Karpas-422 (cell line): ENCODE measurements around the gene PCNX4. TPM values are rescaled to one million over a fixed set of nuclear protein-coding genes. Genes with fewer than 3 reads are reported as not detected.

ENCODE experiments used
- DNase-seq: peaks from one replicate; pipeline ENCODE4 v3.0.0-alpha.2; 2015
- H2AFZ ChIP-seq: fragments of 200-600 bp; sonication (generic); 2 replicates; pipeline ENCODE4 v1.6.1; 2014; ENCODE audit warnings: antibody characterized with exemption, low read length, mixed read lengths
- H3K27ac ChIP-seq: fragments of 200-600 bp; sonication (generic); 2 replicates; pipeline ENCODE4 v1.5.1; 2014; ENCODE audit warnings: mild to moderate bottlenecking, low read length, moderate library complexity
- H3K27me3 ChIP-seq: fragments of 200-600 bp; sonication (generic); 2 replicates; pipeline ENCODE4 v1.6.1; 2014; ENCODE audit warnings: low read length, mixed read lengths
- H3K36me3 ChIP-seq: fragments of 200-600 bp; sonication (generic); 2 replicates; pipeline ENCODE4 v1.6.1; 2014; ENCODE audit warnings: low read length, mixed read lengths; ENCODE audit not compliant: insufficient read depth
- H3K4me1 ChIP-seq: fragments of 200-600 bp; sonication (generic); 2 replicates; pipeline ENCODE4 v1.6.1; 2014; ENCODE audit warnings: mild to moderate bottlenecking, low read length, mixed read lengths
- H3K4me2 ChIP-seq: fragments of 200-600 bp; sonication (generic); 2 replicates; pipeline ENCODE4 v1.6.1; 2014; ENCODE audit warnings: low read length, low read depth, mild to moderate bottlenecking; ENCODE audit not compliant: poor library complexity, severe bottlenecking
- H3K4me3 ChIP-seq: fragments of 200-600 bp; sonication (generic); 2 replicates; pipeline ENCODE4 v1.5.1; 2014; ENCODE audit warnings: mild to moderate bottlenecking, antibody characterized with exemption, low read length, mixed read lengths
- H3K79me2 ChIP-seq: fragments of 200-600 bp; sonication (generic); 2 replicates; pipeline ENCODE4 v1.6.1; 2014; ENCODE audit warnings: mild to moderate bottlenecking, low read length, mixed read lengths
- H3K9ac ChIP-seq: fragments of 200-600 bp; sonication (generic); 2 replicates; pipeline ENCODE4 v1.6.0; 2014; ENCODE audit warnings: low read length
- H3K9me2 ChIP-seq: fragments of 200-600 bp; sonication (generic), shearing (Covaris generic); replicated peaks from 2 replicates; pipeline ENCODE4 v1.6.0; 2014; ENCODE audit warnings: mild to moderate bottlenecking, low read length, moderate library complexity; ENCODE audit not compliant: insufficient read depth
- H3K9me3 ChIP-seq: fragments of 300-700, 200-600 bp; sonication (generic); 2 replicates; pipeline ENCODE4 v1.6.1; 2014; ENCODE audit warnings: low read length, mixed read lengths
- H4K20me1 ChIP-seq: fragments of 200-600 bp; sonication (generic); 2 replicates; pipeline ENCODE4 v1.6.1; 2014; ENCODE audit warnings: mild to moderate bottlenecking, antibody characterized with exemption, low read length, low read depth; ENCODE audit not compliant: insufficient read depth
- total RNA-seq: library from RNA; depleted of rRNA; stranded (reverse); fragments of >200 nt; shearing (Covaris generic); gene quantifications from 2 replicates; pipeline ENCODE4 v1.2.3, GENCODE V29; 2014; ENCODE audit warnings: low replicate concordance

PCNX4 gene
- total RNA-seq, 1 experiment from 2014 or later, result 98.8 TPM

DNA sequence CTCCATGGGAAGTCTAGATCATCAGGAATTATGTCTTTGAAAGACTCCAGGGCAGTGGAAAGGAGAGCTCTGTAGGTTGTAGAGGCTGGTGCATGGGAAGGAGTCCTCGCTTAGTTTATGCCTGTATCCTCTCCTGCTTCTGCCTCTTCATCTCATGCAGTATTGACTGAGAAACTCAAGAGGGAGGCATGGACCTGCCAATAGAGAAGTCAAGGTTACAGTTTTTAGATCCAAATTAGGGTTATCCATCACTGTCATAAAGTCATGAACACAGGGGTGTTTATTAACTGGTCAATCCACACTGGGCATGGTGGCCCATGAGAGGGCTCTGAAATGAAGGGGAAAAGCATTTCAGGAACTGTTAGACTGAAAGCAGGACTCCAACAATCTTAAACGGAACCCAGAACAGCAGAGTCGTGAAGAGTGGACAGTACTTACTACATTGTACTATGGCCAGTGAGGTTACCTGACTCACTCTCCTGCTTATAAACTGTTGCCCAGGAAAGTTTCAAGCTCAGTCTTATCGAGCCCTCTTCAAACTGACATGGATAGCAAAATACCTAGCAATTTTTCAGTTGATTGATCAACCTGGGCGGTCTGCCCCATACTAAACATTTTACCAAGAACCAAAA lies 103.6 kb downstream of the PCNX4 start:
- Histone ChIP-seq H3K9me2 (no peaks in the 10 kb centered on the region), H4K20me1 (no peaks in the 10 kb centered on the region), H3K9ac (no peak overlapping the region), H3K36me3 (no peaks in the 10 kb centered on the region), H3K4me2 (no peak overlapping the region), H3K4me3 (no peak overlapping the region), H3K27ac (no peak overlapping the region), H3K27me3 (no peaks in the 10 kb centered on the region), H2AFZ (no peak overlapping the region), H3K79me2 (no peaks in the 10 kb centered on the region), H3K9me3 (peaks cover 12% of the 10 kb centered on the region), H3K4me1 (peaks cover 3% of the 10 kb centered on the region)
- DNase-seq, result peak; percentile 65

DNA sequence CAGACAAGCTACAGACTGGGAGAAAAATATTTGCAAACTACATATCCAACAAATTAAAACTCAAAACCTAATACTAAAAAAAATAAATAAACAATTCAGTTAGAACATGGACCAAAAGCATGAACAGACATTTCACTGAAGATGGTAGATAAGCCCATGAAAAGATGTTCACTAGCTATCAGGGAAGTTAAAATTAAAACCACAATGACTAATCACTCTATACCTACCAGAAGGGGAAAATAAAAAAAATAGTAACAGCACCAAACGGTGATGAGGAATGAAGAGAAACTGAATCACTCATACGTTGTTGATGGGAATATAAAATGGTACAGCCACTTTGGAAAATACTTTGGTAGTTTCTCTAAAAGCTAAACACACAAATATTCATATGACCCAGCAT lies 104.6 kb downstream of the PCNX4 start:
- H3K79me2 ChIP-seq, result no peaks in the 10 kb centered on the region
- H3K4me1 ChIP-seq, result no peaks in the 10 kb centered on the region
- no peaks in the 10 kb centered on the region for H4K20me1 ChIP-seq
- peaks cover 13% of the 10 kb centered on the region for H3K9me3 ChIP-seq
- no peaks in the 10 kb centered on the region for H3K27me3 ChIP-seq
- no peak overlapping the region for H3K4me3 ChIP-seq
- H3K4me2 ChIP-seq, result no peak overlapping the region
- no peak for DNase-seq
- H2AFZ ChIP-seq, result no peak overlapping the region
- no peak overlapping the region for H3K27ac ChIP-seq
- no peaks in the 10 kb centered on the region for H3K9me2 ChIP-seq
- no peak overlapping the region for H3K9ac ChIP-seq
- H3K36me3 ChIP-seq, result no peaks in the 10 kb centered on the region

DNA sequence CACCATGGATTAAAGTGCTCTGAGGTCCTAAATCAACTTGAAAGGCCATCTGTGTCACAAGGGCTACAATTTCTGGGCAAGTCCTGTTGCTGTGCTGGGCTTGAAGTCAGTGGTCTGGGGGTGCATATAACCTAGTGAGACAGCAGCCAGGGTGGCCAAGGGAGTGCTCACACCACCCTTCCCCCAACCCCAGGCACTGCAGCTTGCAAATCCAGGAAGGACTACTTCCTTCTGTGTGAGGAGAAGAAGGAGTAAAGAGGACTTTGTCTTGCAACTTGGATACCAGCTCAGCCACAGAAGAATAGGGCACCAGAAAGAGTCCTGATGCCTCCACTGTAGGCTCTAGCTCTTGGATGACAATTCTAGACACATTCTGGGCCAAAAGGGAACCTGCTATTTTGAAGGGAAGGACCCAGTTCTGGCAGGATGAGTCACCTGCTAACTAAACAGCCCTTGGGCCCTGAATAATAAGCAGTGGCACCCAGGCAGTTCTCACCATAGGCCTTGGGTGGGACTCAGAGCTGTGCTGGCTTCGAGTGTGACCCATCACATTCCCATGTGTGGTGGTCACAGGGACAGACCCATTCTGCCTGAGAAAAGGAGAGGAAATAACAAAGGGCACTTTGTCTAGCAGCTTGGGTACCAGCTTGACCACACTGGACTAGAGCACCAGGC lies 106.0 kb downstream of the PCNX4 start:
- H3K9ac ChIP-seq, result no peak overlapping the region

DNA sequence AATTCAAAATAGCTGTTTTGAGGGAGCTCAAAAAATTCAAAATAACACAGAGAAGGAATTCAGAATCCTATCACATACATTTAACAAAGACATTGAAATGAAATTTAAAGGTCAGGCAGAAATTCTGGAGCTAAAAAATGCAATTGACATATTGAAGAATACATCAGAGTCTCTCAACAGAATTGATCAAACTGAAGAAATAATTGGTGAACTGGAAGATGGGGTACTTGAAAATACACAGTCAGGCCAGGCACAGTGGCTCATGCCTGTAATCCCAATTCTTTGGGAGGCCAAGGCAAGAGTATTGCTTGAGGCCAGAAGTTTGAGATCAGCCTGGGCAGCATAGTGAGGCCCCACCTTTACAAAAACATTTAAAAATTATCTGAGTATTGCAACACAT lies 107.6 kb downstream of the PCNX4 start:
- peaks cover 17% of the 10 kb centered on the region for H3K9me3 ChIP-seq
- H3K9me2 ChIP-seq, result no peaks in the 10 kb centered on the region
- no peaks in the 10 kb centered on the region for H3K79me2 ChIP-seq
- no peak overlapping the region for H2AFZ ChIP-seq
- no peak overlapping the region for H3K4me2 ChIP-seq
- no peak overlapping the region for H3K9ac ChIP-seq
- no peaks in the 10 kb centered on the region for H3K36me3 ChIP-seq
- H3K4me1 ChIP-seq, result peaks cover 16% of the 10 kb centered on the region
- no peak overlapping the region for H3K27ac ChIP-seq
- H3K27me3 ChIP-seq, result no peaks in the 10 kb centered on the region
- DNase-seq, result no peak
- no peak overlapping the region for H3K4me3 ChIP-seq
- no peaks in the 10 kb centered on the region for H4K20me1 ChIP-seq

More for the DNA sequence above, 106.0 kb downstream of the PCNX4 start:
- Histone ChIP-seq H3K36me3 (no peaks in the 10 kb centered on the region), H3K9me2 (no peaks in the 10 kb centered on the region), H3K27me3 (no peaks in the 10 kb centered on the region), H4K20me1 (no peaks in the 10 kb centered on the region), H3K9me3 (peaks cover 17% of the 10 kb centered on the region), H3K79me2 (no peaks in the 10 kb centered on the region), H3K4me2 (no peak overlapping the region), H3K27ac (no peak overlapping the region), H3K4me1 (peaks cover under 1% of the 10 kb centered on the region; the same call in 1 of the 2 replicates), H3K4me3 (no peak overlapping the region), H2AFZ (0 out of 2 replicates have a peak overlapping the region, but pooled peaks have one; percentile 15)
- DNase-seq, result no peak

DNA sequence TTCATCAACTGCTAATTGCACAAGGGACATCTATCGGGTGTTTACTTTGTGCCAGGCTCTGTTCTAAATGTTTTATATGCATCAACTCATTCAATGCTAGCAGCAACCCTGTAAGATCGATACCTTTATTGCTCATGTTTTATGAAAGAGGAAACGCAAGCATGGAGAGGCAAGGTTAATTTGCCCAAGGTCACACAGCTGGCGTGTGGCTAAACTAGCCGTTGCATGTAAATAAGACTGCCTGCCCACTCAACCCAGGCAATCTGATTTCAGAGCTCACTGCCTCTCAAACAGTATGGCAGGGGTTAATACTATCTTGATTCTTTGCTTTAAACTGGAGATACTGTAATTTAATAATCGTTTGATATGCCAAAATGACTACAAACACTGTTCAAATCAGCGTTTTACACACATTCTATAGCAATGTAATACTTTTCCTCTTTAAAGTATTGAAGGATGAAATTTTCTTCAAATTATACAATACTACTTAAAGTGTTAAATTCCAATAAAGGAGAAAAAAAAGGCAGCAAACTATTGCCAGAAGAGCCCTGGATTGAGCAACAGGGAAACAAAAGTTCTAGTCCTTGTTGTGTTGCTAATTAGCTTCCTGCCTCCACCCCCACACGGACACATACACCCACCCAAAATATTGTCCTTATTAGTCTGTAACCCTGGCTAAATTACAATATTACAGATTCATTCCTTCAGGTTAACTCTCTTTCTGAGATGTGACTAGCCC lies 112.5 kb downstream of the PCNX4 start:
- Histone ChIP-seq H3K9me3 (peaks cover 14% of the 10 kb centered on the region), H3K79me2 (no peaks in the 10 kb centered on the region), H2AFZ (peak overlapping the region; percentile 93), H3K9ac (peak overlapping the region; percentile 55), H3K4me2 (peak overlapping the region; percentile 91), H3K9me2 (0 out of 2 replicates have a peak, but pooled peaks cover 3% of the 10 kb centered on the region), H3K27me3 (no peaks in the 10 kb centered on the region), H3K4me3 (peak overlapping the region; percentile 61), H4K20me1 (no peaks in the 10 kb centered on the region), H3K27ac (peak overlapping the region; percentile 82), H3K36me3 (no peaks in the 10 kb centered on the region), H3K4me1 (peaks cover 33% of the 10 kb centered on the region)
- DNase-seq, result peak; percentile 92

DNA sequence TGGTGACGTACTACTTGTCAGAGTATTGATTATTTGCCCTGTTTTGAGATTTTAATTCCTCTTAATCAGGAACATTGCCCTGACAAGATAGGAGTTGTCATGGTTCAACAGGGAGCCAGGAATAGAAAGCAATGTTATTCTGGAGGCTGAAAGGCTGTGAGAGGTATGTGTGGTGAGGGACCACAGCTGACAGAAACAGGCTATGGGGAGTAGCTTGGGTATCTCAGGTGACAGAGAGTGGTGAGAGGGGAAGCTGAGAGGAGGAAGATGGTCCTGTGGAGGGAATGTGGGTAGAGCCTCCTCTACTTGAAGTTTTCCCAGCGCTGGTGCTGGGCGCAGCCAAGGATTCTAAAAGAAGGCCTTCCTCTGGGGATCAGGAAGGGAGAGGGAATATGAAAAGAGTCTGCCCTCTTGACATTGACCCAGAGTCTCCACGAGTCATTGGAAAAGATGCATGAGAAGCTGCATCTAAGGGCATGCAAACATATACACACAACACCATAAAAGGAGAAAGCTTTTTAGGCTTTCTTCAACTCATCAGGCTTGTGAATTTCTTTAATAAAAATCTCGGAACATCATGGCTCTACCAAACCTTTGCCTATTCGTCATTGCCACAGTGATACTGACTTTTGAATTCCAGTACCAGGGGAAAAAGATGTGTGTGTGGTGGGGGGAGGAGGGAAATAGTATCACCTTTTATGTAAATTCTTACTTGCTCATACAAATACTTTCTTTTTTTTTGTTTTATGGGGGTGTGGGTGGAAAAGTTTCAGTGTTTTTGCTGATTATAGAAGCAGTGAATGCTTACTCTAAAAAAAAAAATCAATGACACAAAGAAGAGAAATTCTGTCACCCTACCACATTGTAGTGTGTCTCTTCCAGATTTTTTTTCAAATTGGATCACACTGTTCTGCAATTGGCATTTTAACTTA lies 113.4 kb downstream of the PCNX4 start:
- Histone ChIP-seq H3K27ac (peak overlapping the region; percentile 82), H4K20me1 (no peaks in the 10 kb centered on the region), H3K9me3 (peaks cover 7% of the 10 kb centered on the region), H3K79me2 (no peaks in the 10 kb centered on the region), H3K4me2 (peak overlapping the region; percentile 91), H2AFZ (peak overlapping the region; percentile 93), H3K4me1 (peaks cover 33% of the 10 kb centered on the region), H3K4me3 (peak overlapping the region; percentile 61), H3K9me2 (0 out of 2 replicates have a peak, but pooled peaks cover 3% of the 10 kb centered on the region), H3K36me3 (no peaks in the 10 kb centered on the region), H3K9ac (peak overlapping the region; percentile 55), H3K27me3 (no peaks in the 10 kb centered on the region)
- peak; percentile 60 for DNase-seq

DNA sequence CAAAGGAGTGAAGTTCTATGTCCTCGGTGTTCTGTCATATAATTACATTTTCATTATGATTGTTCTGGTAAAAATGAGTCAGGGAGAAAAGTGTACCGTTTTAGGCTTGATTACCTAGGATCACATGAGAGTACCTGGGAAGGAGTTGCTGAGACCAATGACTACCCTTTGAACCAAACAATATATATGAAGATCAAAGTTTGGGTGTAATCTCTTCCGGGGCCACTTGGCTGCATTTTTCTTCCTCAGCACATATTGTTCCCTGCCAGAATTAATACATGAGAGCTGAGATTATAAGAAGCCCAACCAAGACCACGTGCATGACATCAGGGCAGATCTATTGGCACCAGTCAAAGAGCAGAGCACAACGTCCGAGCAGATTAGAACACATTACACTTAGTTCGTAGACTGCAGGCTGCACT lies 114.5 kb downstream of the PCNX4 start:
- no peak overlapping the region for H2AFZ ChIP-seq
- H3K36me3 ChIP-seq, result no peaks in the 10 kb centered on the region
- H3K9ac ChIP-seq, result no peak overlapping the region
- no peaks in the 10 kb centered on the region for H3K27me3 ChIP-seq
- H3K4me1 ChIP-seq, result peaks cover 33% of the 10 kb centered on the region
- 0 out of 2 replicates have a peak, but pooled peaks cover 4% of the 10 kb centered on the region for H3K9me3 ChIP-seq
- no peak for DNase-seq
- H4K20me1 ChIP-seq, result no peaks in the 10 kb centered on the region
- H3K27ac ChIP-seq, result no peak overlapping the region
- no peaks in the 10 kb centered on the region for H3K79me2 ChIP-seq
- H3K4me2 ChIP-seq, result no peak overlapping the region
- H3K4me3 ChIP-seq, result no peak overlapping the region
- 0 out of 2 replicates have a peak, but pooled peaks cover 3% of the 10 kb centered on the region for H3K9me2 ChIP-seq
